Bladder microvascular endothelial cell (primary cell): ENCODE data around the gene ZNF106. TPM values are rescaled to one million over a fixed set of nuclear protein-coding genes. Genes with fewer than 3 reads are reported as not detected.

Source experiments
- total RNA-seq: library from RNA; depleted of rRNA; stranded (reverse); fragments of >200 nt; gene quantifications from 2 replicates; pipeline ENCODE4 v1.2.3, GENCODE V29; 2014

ZNF106 gene
- total RNA-seq, result 27.2 and 48.9 TPM in 2 replicates

DNA sequence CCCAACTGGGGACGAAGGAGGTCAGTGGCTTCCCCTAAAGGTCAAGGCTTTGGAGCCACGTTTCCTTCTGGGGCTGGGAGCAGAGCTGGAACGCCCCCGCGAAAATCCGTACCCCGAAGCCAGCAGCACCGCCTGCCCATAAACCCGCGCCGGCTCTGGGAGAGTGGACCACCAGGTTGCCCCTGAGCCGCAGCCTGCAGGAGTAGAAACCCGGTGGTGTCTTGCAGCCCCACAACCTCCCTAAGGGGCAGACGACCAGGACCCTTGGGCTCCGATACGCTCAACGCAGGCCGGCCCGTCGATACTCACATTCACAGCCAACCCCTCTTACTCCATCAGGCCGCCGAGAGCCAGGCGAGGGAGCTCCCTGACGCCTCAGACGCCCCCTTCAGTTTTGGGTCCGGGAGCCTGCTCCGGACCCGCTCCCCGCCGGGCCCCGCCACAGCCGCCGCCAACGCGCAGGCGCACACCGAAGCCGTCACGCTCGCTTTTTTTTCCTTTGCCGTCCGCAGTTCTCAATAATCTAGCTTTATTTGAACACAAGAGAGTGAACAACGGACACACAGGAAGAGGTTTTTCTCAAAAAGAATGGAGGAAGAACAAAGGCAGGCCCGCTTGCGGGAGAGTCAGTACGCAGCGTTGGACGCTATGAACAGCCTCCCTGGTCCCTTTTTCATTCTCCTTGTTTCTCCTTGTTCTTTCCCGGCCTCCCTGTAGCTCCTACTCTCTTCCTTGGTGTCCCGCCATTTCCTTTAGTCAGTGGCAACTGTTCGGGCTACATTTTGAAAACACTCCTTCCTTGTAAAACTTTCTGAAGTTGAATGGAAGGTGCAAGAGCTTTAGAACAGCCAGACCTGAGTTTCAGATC is at the start of gene ZNF106:
ZNF106 (minus strand) TSS at position 471 of the 868 bp plus-strand sequence. CDS start 18,852 bp downstream, outside the sequence.

DNA sequence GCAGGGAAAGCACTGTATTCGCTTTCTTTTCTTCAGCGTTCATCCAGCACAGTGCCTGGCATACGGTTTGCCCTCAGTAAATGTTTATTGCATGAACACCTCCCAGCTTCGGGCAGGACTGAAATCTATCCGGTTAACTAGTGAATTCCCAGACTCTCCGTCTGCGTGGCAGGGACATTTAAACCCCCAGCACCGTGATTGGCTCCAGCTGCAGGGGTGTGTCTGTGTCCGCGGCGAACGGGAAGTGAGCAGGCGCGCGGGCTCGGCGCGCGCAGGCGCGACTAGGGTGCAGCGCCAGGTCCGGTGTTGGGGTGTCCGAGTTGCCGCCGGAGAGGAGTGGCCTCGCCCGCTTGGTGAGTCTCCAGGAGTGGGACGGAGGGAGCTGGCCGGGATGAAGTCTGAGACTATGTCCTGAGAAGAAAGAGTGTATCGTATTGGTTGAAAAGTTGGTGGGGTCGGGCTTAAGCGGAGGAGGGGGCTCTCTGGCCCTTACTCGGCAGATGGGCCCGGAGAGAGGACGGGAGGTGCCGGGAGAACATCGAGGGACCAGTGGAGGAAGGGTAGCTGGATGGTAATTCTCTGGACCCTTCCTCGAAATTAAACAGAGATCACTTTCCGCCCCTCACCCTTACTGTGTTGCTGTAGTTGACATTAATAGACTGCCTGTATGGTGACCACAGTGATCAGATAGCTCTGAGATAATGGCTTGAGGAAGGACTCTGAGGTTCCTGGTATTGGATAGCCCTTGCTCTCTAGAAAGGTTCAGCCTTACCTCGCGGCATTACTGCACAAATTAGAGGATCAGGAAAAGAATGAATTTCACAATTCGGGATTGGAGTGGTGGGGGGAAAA is 4.6 kb upstream of the ZNF106 start, which contains the start of gene SNAP23:
SNAP23 (plus strand) TSS at position 274 of the 852 bp plus-strand sequence. CDS start 16,213 bp downstream, outside the sequence.

Other genes starting within 250 kb of the ZNF106 start
- 9.4 and 16.3 TPM in 2 replicates for gene GANC, start 217.9 kb downstream of the ZNF106 start, total RNA-seq
- gene TMEM87A, start 217.7 kb downstream of the ZNF106 start, total RNA-seq, result 34.6 and 54.2 TPM in 2 replicates
- 0.32 and 0.94 TPM in 2 replicates for gene CAPN3, start 131.6 kb downstream of the ZNF106 start, total RNA-seq
- 158 and 193 TPM in 2 replicates for gene SNAP23, start 4.5 kb upstream of the ZNF106 start, total RNA-seq
- 15.9 and 26.1 TPM in 2 replicates for gene LRRC57, start 57.7 kb upstream of the ZNF106 start, total RNA-seq
- 24.4 and 25.7 TPM in 2 replicates for gene HAUS2, start 57.7 kb upstream of the ZNF106 start, total RNA-seq
- gene STARD9, start 84.5 kb upstream of the ZNF106 start, total RNA-seq, result 19.1 and 28.1 TPM in 2 replicates
- gene CDAN1, start 246.0 kb upstream of the ZNF106 start, total RNA-seq, result 5.7 and 12.7 TPM in 2 replicates